ENCODE results near the gene HOOK1.

The HOOK1 gene

DNA sequence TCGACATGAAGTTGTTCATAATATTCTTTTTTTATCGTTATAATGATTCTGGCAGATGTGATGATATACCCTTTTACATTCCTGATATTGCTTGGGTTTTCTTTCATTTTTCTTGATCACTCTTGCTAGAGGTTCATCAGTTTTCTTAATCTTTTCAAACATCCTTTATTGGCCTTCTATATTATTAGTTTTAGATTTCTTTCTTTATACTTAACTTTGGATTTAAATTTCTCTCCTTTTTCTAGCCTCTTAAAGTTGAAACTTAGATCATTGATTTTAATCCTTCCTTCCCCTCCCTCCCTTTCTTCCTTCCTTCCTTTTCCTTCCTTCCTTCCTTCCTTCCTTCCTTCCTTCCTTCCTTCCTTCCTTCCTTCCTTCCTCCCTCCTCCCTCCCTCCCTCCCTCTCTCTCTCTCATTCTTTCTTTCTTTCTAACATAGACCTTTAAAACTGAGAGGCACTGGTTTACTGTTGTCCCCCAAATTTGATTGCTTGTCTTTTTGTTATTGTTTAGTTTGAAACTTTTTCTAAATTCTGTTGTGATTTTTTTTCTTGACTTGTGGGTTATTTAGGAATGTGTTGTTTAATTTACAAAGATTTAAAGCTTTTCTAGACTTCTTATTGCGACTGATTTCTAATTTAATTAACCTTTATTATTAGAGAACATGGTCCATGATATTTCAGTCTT lies 31.6 kb downstream of the HOOK1 start:
- TF ChIP-seq CREB1 (IDR thresholded peaks at IDR 0.05; ENCODE audit: low read depth) (no peak), NFIC (IDR thresholded peaks at IDR 0.05) (no peak), EP300 (IDR thresholded peaks at IDR 0.05; ENCODE audit: borderline replicate concordance) (no peak), EGR1 (IDR thresholded peaks at IDR 0.05) (no peak), FOXM1 (IDR thresholded peaks at IDR 0.05; ENCODE audit: borderline replicate concordance, low read depth) (no peak), RAD21 (IDR thresholded peaks at IDR 0.05; ENCODE audit: low read depth) (no peak), TEAD4 (IDR thresholded peaks at IDR 0.05) (no peak), TCF12 (IDR thresholded peaks at IDR 0.05; ENCODE audit: low read depth) (no peak), YY1 (IDR thresholded peaks at IDR 0.05; ENCODE audit: low read depth) (no peak), CEBPB (IDR thresholded peaks at IDR 0.05) (no peak), ZBTB7A (IDR thresholded peaks at IDR 0.05; ENCODE audit: low read depth) (no peak), MAX (IDR thresholded peaks at IDR 0.05) (no peak), TAF1 (IDR thresholded peaks at IDR 0.05; ENCODE audit: low read depth) (no peak)
- TF ChIP-seq, protein P1, sequence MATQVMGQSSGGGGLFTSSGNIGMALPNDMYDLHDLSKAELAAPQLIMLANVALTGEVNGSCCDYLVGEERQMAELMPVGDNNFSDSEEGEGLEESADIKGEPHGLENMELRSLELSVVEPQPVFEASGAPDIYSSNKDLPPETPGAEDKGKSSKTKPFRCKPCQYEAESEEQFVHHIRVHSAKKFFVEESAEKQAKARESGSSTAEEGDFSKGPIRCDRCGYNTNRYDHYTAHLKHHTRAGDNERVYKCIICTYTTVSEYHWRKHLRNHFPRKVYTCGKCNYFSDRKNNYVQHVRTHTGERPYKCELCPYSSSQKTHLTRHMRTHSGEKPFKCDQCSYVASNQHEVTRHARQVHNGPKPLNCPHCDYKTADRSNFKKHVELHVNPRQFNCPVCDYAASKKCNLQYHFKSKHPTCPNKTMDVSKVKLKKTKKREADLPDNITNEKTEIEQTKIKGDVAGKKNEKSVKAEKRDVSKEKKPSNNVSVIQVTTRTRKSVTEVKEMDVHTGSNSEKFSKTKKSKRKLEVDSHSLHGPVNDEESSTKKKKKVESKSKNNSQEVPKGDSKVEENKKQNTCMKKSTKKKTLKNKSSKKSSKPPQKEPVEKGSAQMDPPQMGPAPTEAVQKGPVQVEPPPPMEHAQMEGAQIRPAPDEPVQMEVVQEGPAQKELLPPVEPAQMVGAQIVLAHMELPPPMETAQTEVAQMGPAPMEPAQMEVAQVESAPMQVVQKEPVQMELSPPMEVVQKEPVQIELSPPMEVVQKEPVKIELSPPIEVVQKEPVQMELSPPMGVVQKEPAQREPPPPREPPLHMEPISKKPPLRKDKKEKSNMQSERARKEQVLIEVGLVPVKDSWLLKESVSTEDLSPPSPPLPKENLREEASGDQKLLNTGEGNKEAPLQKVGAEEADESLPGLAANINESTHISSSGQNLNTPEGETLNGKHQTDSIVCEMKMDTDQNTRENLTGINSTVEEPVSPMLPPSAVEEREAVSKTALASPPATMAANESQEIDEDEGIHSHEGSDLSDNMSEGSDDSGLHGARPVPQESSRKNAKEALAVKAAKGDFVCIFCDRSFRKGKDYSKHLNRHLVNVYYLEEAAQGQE (IDR thresholded peaks at IDR 0.05; ENCODE audit: low read depth) = no peak
- TF ChIP-seq, protein P2, sequence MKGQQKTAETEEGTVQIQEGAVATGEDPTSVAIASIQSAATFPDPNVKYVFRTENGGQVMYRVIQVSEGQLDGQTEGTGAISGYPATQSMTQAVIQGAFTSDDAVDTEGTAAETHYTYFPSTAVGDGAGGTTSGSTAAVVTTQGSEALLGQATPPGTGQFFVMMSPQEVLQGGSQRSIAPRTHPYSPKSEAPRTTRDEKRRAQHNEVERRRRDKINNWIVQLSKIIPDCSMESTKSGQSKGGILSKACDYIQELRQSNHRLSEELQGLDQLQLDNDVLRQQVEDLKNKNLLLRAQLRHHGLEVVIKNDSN (IDR thresholded peaks at IDR 0.05) = no peak

GRCh38 chr1:59846895-59847282 lies 32.1 kb downstream of the HOOK1 start:
- TF ChIP-seq EGR1 (IDR thresholded peaks at IDR 0.05) (no peak), TAF1 (IDR thresholded peaks at IDR 0.05; ENCODE audit: low read depth) (no peak), CREB1 (IDR thresholded peaks at IDR 0.05; ENCODE audit: low read depth) (no peak), NFIC (IDR thresholded peaks at IDR 0.05) (no peak), FOXM1 (IDR thresholded peaks at IDR 0.05; ENCODE audit: borderline replicate concordance, low read depth) (no peak), EP300 (IDR thresholded peaks at IDR 0.05; ENCODE audit: borderline replicate concordance) (no peak), CEBPB (IDR thresholded peaks at IDR 0.05) (no peak)
- TF ChIP-seq, protein P1 (IDR thresholded peaks at IDR 0.05; ENCODE audit: low read depth) = no peak
- TF ChIP-seq, protein P2 (IDR thresholded peaks at IDR 0.05) = no peak

GRCh38 chr1:59852117-59852516 lies 37.4 kb downstream of the HOOK1 start:
- TF ChIP-seq YY1 (IDR thresholded peaks at IDR 0.05; ENCODE audit: low read depth) = no peak
- TF ChIP-seq RAD21 (IDR thresholded peaks at IDR 0.05; ENCODE audit: low read depth) = no peak
- no peak for TF ChIP-seq TEAD4 (IDR thresholded peaks at IDR 0.05)
- no peak for TF ChIP-seq FOXM1 (IDR thresholded peaks at IDR 0.05; ENCODE audit: borderline replicate concordance, low read depth)
- TF ChIP-seq, protein P1 (IDR thresholded peaks at IDR 0.05; ENCODE audit: low read depth) = no peak
- no peak for TF ChIP-seq ZBTB7A (IDR thresholded peaks at IDR 0.05; ENCODE audit: low read depth)
- no peak for TF ChIP-seq TCF12 (IDR thresholded peaks at IDR 0.05; ENCODE audit: low read depth)
- no peak for TF ChIP-seq EP300 (IDR thresholded peaks at IDR 0.05; ENCODE audit: borderline replicate concordance)
- TF ChIP-seq CREB1 (IDR thresholded peaks at IDR 0.05; ENCODE audit: low read depth) = no peak
- no peak for TF ChIP-seq TAF1 (IDR thresholded peaks at IDR 0.05; ENCODE audit: low read depth)
- TF ChIP-seq EGR1 (IDR thresholded peaks at IDR 0.05) = no peak

DNA sequence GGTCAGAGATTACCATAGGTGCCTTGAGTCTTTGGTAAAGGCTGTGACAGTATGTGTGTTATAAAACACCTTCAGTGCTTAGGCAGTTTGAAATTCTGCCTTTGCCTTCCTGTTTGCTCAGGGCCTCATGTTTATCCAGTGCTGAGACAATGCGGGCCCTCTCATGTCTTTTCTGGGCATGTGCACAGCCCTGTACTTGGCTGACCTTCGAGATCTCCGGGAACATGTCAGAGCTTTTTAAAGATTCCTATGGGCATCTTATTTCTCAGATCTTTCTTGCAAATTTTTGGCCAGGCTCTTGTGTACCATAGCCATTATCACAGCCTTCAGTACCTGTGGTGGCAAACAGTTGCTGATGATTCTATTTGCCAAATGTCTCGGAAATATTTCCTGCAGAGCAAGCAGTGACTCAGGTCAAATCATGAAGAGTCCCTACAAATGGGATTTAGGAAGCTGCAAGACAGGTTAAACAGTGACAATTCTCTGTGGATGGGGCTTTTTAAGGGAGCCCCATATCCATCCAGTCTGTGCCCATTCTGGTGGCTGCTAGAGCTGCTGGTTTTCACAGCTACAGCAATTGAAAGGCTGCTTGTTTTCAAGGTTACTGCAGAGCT lies 42.1 kb downstream of the HOOK1 start:
- TF ChIP-seq TCF12 (IDR thresholded peaks at IDR 0.05; ENCODE audit: low read depth) (no peak), RAD21 (IDR thresholded peaks at IDR 0.05; ENCODE audit: low read depth) (no peak), YY1 (IDR thresholded peaks at IDR 0.05; ENCODE audit: low read depth) (no peak), CEBPB (IDR thresholded peaks at IDR 0.05) (no peak), FOXM1 (IDR thresholded peaks at IDR 0.05; ENCODE audit: borderline replicate concordance, low read depth) (no peak), TAF1 (IDR thresholded peaks at IDR 0.05; ENCODE audit: low read depth) (no peak), CREB1 (IDR thresholded peaks at IDR 0.05; ENCODE audit: low read depth) (no peak), ZBTB7A (IDR thresholded peaks at IDR 0.05; ENCODE audit: low read depth) (no peak), TEAD4 (IDR thresholded peaks at IDR 0.05) (no peak), NFIC (IDR thresholded peaks at IDR 0.05) (no peak), MAX (IDR thresholded peaks at IDR 0.05) (no peak), EGR1 (IDR thresholded peaks at IDR 0.05) (no peak), EP300 (IDR thresholded peaks at IDR 0.05; ENCODE audit: borderline replicate concordance) (no peak)
- TF ChIP-seq, protein P2 (IDR thresholded peaks at IDR 0.05) = no peak
- TF ChIP-seq, protein P1 (IDR thresholded peaks at IDR 0.05; ENCODE audit: low read depth) = no peak
